ENCODE results near the gene FAM131A. TPM values are rescaled to one million over a fixed set of nuclear protein-coding genes. Genes with fewer than 3 reads are reported as not detected.

FAM131A gene
- total RNA-seq, 1 donor from 2014 or later = 13.9 TPM

DNA sequence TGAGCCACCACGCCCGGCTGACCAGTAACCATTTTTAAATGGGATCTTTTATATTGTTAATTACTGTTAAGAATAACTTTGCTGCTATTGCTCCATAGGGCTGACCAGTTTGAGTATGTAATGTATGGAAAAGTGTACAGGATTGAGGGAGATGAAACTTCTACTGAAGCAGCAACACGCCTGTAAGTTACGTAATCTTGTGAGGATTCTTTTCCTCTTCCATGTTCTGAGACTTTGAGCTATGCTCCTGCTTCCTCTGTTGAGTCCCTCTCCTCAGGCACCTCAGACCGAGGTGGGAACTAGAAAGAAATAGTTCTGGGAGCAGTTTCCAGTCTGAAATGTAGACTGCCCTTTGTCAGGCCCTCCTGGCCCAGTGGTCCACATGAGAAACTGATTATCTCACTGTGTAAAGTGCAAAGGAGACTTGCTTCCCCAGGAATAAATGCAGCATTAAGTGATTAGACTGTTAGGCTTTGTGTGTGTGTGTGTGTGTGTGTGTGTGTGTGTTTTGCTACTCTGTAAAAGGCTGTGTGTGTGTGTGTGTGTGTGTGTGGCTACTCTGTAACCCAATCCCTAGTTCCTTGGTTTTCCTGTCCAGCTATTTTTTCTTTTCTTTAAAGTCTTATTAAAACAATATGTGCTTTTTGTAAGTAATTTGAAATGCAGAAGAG is 29.4 kb downstream of the FAM131A start:
- H3K27me3 Mint-ChIP-seq (ENCODE audit: low read depth) = no peaks in the 10 kb centered on the region
- DNase-seq (ENCODE audit: low spot score) = no peak
- H3K9me3 Mint-ChIP-seq = no peaks in the 10 kb centered on the region
- intact Hi-C loops (cut with micrococcal nuclease) = no loop called here
- H3K4me1 Mint-ChIP-seq (ENCODE audit: low read depth) = peaks cover 23% of the 10 kb centered on the region
- H3K27ac Mint-ChIP-seq = no peak overlapping the region
- peaks cover 64% of the 10 kb centered on the region for H3K36me3 Mint-ChIP-seq (ENCODE audit: low read depth)
- no peak overlapping the region for H3K4me3 Mint-ChIP-seq (ENCODE audit: low read depth)

DNA sequence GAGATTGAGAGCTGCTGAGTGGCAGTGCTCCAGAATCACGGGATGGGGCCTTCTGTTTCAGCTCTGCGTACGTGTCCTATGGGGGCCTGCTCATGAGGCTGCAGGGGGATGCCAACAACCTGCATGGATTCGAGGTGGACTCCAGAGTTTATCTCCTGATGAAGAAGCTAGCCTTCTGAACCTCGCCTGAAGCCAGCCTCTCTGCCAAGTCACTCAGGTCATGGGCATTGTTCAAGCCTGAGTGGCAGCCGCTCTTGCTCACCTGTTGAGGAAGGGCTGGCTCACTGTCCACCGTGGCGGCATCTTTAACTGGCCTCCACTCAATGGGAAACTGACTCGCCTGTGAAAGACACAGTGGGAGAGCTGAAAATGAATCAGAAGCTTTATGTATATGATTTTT is 30.7 kb downstream of the FAM131A start:
- peaks cover 64% of the 10 kb centered on the region for H3K36me3 Mint-ChIP-seq (ENCODE audit: low read depth)
- intact Hi-C loops (cut with micrococcal nuclease) = no loop called here
- no peaks in the 10 kb centered on the region for H3K27me3 Mint-ChIP-seq (ENCODE audit: low read depth)
- peaks cover 24% of the 10 kb centered on the region for H3K4me1 Mint-ChIP-seq (ENCODE audit: low read depth)
- H3K4me3 Mint-ChIP-seq (ENCODE audit: low read depth) = no peak overlapping the region
- no peak for DNase-seq (ENCODE audit: low spot score)
- H3K27ac Mint-ChIP-seq = no peak overlapping the region
- H3K9me3 Mint-ChIP-seq = no peaks in the 10 kb centered on the region

DNA sequence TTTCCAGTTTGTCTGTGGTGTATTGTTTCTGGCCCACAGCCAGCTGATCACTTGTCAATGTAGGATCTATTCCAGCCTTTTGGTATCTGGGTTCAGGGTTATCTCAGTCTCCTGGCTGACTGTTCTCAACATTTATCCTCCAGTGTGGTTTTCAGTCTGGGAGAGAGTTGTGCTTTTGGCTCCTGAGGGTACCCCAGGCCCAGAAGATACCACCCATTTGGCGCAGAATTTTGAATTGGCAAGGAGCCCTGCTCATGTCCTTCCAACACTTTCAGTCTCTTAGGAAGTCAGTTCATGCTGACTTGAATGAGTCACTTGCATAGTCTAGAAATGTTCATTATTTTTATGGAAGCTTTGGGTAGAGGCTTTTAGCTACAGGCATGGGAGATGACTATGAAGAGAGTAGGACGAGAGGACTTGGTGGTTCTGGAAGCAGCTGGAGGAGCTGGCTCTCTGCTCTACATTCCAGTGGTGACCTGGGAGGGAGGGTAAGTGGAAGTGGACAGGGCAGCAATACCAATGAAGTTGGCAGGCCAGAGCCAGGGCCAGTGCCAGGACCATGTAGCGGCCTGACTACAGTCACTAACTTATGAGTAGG is 31.3 kb downstream of the FAM131A start:
- peaks cover 59% of the 10 kb centered on the region for H3K36me3 Mint-ChIP-seq (ENCODE audit: low read depth)
- intact Hi-C loops (cut with micrococcal nuclease) = no loop called here
- H3K27me3 Mint-ChIP-seq (ENCODE audit: low read depth) = peaks cover 1% of the 10 kb centered on the region
- H3K4me1 Mint-ChIP-seq (ENCODE audit: low read depth) = peaks cover 24% of the 10 kb centered on the region
- H3K27ac Mint-ChIP-seq = no peak overlapping the region
- no peak overlapping the region for H3K4me3 Mint-ChIP-seq (ENCODE audit: low read depth)
- DNase-seq (ENCODE audit: low spot score) = no peak
- H3K9me3 Mint-ChIP-seq = no peaks in the 10 kb centered on the region

DNA sequence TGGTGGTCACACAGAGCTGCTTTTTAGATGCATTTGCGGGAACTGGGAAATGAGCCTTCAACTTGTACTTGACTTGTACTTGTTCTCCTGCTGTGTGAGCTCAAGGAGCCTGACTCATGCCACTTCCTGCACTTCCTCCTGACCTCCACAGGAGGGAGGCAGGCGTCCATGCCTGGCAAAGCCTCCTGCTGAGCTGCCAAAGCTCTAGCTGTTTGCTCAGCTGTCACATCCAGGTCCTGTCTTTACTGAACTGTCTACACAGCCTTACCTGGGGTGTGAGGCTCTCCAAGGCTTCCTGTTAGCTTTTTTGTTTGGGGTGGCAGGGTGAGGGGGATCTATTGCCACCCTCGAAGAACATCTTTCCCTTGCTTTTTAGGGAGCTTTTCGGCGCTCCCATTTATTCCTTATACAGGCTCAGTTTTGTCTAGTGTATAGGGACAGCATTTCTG is 34.2 kb downstream of the FAM131A start:
- intact Hi-C loops (cut with micrococcal nuclease) = loop anchor here (1.0 to 5.0 kb wide), 3 partner anchors 96 to 173 kb away; no protein-coding TSS in a partner anchor
- DNase-seq (ENCODE audit: low spot score) = peak; percentile 52
- Mint-ChIP-seq H3K4me1 (ENCODE audit: low read depth) (peaks cover 12% of the 10 kb centered on the region), H3K27me3 (ENCODE audit: low read depth) (peaks cover 19% of the 10 kb centered on the region), H3K9me3 (no peaks in the 10 kb centered on the region), H3K27ac (no peak overlapping the region), H3K36me3 (ENCODE audit: low read depth) (peaks cover 38% of the 10 kb centered on the region), H3K4me3 (ENCODE audit: low read depth) (no peak overlapping the region)

DNA sequence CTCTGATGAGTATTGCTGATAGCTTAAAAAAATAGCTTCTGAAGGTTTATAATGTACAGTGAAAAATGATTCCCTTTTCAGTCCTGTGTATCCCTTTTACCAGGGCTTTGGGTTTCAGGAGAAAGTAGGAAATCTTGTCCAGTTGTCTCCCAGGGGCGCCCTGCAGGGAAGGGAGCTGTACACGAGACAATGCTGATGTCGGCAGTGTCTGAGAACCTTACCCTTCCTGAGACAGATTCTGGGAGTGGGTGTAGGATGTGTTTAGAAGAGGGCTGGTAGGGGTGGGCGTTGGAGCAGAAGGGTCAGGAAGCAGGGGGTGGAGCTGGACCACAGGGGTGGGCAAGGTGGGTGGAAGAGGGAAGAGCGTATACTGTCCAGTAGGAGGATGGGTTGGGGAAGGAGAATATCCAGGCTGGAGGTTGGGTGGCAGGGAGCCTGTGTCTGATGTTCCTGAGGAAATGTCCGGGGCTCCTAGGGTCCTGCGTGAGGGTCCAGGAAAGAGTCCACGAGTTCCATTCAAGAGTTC is 35.0 kb downstream of the FAM131A start:
- intact Hi-C loops (cut with micrococcal nuclease) = loop anchor here (5.0 kb wide), 1 partner anchor 95 kb away; no protein-coding TSS in a partner anchor
- H3K4me1 Mint-ChIP-seq (ENCODE audit: low read depth) = peaks cover 9% of the 10 kb centered on the region
- H3K4me3 Mint-ChIP-seq (ENCODE audit: low read depth) = no peak overlapping the region
- no peak overlapping the region for H3K27ac Mint-ChIP-seq
- H3K9me3 Mint-ChIP-seq = no peaks in the 10 kb centered on the region
- DNase-seq (ENCODE audit: low spot score) = no peak
- peaks cover 31% of the 10 kb centered on the region for H3K36me3 Mint-ChIP-seq (ENCODE audit: low read depth)
- peaks cover 25% of the 10 kb centered on the region for H3K27me3 Mint-ChIP-seq (ENCODE audit: low read depth)

DNA sequence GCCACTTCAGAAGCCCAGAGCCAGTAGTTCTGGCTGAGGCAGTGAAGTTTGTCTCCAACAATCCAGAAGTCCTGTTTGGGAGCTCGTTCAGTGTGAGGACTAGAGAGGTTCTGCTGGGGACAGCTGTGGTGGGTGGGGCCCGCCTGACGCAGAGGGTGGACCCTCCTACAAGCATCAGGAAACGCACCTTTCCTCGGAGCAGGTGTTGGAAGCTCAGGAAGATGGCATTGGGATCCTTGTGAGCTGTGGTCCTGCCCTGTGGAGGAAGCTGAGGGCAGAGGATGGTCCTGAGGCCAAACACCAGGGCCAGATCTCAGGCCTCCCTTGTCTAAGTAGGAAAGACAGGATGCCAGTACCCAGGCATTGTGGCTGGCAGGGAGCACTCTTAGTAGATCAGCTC is 35.5 kb downstream of the FAM131A start:
- Mint-ChIP-seq H3K36me3 (ENCODE audit: low read depth) (peaks cover 26% of the 10 kb centered on the region), H3K27ac (no peak overlapping the region), H3K27me3 (ENCODE audit: low read depth) (peaks cover 31% of the 10 kb centered on the region), H3K4me3 (ENCODE audit: low read depth) (no peak overlapping the region), H3K4me1 (ENCODE audit: low read depth) (peaks cover 6% of the 10 kb centered on the region), H3K9me3 (no peaks in the 10 kb centered on the region)
- intact Hi-C loops (cut with micrococcal nuclease) = loop anchor here (5.0 kb wide), 1 partner anchor 94 kb away; no protein-coding TSS in a partner anchor
- DNase-seq (ENCODE audit: low spot score) = no peak

DNA sequence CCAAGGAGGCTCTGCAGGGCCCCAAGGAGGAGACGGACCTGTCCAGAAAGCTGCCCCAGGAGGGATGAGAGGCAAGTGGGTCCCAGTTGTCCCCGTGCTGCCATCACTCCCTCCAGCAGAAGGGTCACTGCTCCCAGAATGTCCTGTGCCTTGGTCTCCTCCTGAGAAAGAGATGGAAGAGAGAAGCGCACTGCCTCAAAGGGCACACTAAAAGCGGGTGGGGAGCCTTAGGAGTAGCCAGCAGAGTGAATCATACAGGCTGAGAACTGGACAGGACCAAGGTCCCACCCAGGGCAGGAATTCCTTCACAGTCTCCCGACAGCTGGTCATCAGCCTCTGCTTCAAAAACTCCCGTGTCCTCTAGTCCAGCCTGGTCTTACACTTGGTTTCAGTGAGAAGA is 36.0 kb downstream of the FAM131A start:
- H3K4me1 Mint-ChIP-seq (ENCODE audit: low read depth) = peaks cover 5% of the 10 kb centered on the region
- peaks cover 21% of the 10 kb centered on the region for H3K36me3 Mint-ChIP-seq (ENCODE audit: low read depth)
- H3K27ac Mint-ChIP-seq = no peak overlapping the region
- H3K27me3 Mint-ChIP-seq (ENCODE audit: low read depth) = peaks cover 36% of the 10 kb centered on the region
- DNase-seq (ENCODE audit: low spot score) = no peak
- intact Hi-C loops (cut with micrococcal nuclease) = loop anchor here (5.0 kb wide), 1 partner anchor 94 kb away; no protein-coding TSS in a partner anchor
- H3K9me3 Mint-ChIP-seq = no peaks in the 10 kb centered on the region
- H3K4me3 Mint-ChIP-seq (ENCODE audit: low read depth) = no peak overlapping the region

DNA sequence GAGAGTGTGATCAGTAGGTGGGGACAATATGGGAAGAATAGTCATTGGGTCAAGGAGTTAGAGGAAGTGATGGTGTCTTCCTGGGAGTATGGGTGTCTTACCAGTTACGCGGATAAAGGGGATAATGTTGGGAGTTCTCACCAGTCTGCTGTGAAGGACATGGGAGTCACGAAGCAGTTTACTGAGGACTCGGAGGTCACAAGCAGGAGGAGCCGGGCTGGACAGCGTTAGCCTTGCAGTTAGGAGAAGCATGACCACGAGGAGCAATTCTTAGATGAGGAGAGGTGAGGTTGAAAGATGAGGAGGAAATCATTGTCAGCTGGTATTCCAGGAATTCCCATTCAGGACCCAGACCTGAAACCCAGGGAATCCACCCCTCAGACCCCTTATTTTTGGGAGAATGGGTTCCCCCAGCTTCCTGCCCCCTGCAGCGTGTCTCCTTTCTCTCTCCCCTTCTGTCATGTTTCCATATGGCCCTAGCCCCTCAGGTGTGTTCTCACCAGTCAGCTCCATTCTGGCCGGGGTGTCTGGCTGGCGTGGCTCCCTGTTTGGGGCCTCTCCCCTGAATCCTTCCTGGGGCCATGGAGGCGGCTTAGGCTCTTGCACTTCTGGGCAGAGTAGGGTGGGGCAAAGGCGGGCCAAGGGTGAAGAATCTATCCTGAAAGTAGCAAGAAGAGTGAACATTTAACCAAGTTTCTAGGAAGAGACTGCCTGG is 38.5 kb downstream of the FAM131A start:
- Mint-ChIP-seq H3K9me3 (no peaks in the 10 kb centered on the region), H3K27me3 (ENCODE audit: low read depth) (peaks cover 49% of the 10 kb centered on the region), H3K36me3 (ENCODE audit: low read depth) (peaks cover 3% of the 10 kb centered on the region), H3K4me3 (ENCODE audit: low read depth) (no peak overlapping the region), H3K27ac (no peak overlapping the region), H3K4me1 (ENCODE audit: low read depth) (peaks cover 9% of the 10 kb centered on the region)
- no peak for DNase-seq (ENCODE audit: low spot score)
- intact Hi-C loops (cut with micrococcal nuclease) = no loop called here

DNA sequence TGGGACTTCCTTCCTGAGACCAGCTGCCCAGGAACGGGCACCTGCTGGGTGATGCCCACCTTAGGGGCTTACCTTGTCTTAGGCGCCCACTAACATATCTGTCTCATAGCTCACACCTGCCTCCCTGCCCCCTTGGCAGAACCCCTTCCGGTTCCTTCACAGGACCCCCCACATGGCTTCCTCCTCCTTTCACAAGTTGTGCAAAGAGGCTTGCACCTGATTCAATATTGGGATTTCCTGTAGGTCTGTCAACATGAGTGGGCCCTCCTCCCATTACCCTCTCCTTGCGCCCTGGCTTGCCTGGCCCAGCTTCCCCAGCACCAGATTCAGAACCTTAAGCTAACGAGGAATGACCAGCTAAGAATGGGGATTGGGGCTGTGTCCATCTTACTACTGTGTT is 40.0 kb downstream of the FAM131A start:
- H3K27me3 Mint-ChIP-seq (ENCODE audit: low read depth) = peaks cover 62% of the 10 kb centered on the region
- no peak overlapping the region for H3K27ac Mint-ChIP-seq
- H3K9me3 Mint-ChIP-seq = no peaks in the 10 kb centered on the region
- intact Hi-C loops (cut with micrococcal nuclease) = no loop called here
- no peak overlapping the region for H3K4me3 Mint-ChIP-seq (ENCODE audit: low read depth)
- peaks cover 6% of the 10 kb centered on the region for H3K4me1 Mint-ChIP-seq (ENCODE audit: low read depth)
- no peak for DNase-seq (ENCODE audit: low spot score)
- H3K36me3 Mint-ChIP-seq (ENCODE audit: low read depth) = no peaks in the 10 kb centered on the region

DNA sequence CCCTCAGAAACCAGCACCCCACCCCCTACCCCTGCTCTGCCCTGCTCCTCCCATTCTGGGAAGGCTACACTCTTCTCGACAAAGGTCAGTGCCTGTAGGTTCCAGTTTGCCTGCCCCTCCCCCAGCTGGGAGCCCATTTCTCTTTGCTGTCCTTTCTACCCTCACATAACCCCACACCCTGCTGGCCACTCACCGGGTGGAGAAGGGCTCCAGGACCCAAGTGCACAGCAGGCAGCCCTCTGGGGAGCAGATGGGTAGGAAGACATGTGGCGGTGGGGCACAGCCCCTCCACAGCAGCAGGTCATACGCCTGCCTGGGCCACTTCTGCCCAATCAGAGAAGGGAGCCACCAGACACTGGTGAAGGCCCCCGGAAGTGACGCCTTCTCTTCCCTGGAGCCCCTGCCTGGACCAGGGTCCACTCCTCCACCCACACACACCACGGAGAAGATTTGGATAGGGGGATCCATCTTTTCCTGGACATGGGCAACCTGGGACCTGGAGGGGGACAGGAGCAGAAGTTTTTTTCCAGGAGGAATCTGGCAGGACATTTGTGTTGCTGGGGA is 40.6 kb downstream of the FAM131A start, which contains the start of gene THPO:
Gene THPO, minus strand, starts transcription at position 326 of the 564 bp plus-strand sequence. CDS start 1,948 bp downstream, outside the sequence.
- intact Hi-C loops (cut with micrococcal nuclease) = no loop called here
- Mint-ChIP-seq H3K36me3 (ENCODE audit: low read depth) (no peaks in the 10 kb centered on the region), H3K4me3 (ENCODE audit: low read depth) (peak within 1 kb of the TSS; percentile 58), H3K4me1 (ENCODE audit: low read depth) (peaks cover 6% of the 10 kb centered on the region), H3K27ac (no peak within 1 kb of the TSS), H3K27me3 (ENCODE audit: low read depth) (peaks cover 67% of the 10 kb centered on the region), H3K9me3 (no peaks in the 10 kb centered on the region)
- no peak for DNase-seq (ENCODE audit: low spot score)

DNA sequence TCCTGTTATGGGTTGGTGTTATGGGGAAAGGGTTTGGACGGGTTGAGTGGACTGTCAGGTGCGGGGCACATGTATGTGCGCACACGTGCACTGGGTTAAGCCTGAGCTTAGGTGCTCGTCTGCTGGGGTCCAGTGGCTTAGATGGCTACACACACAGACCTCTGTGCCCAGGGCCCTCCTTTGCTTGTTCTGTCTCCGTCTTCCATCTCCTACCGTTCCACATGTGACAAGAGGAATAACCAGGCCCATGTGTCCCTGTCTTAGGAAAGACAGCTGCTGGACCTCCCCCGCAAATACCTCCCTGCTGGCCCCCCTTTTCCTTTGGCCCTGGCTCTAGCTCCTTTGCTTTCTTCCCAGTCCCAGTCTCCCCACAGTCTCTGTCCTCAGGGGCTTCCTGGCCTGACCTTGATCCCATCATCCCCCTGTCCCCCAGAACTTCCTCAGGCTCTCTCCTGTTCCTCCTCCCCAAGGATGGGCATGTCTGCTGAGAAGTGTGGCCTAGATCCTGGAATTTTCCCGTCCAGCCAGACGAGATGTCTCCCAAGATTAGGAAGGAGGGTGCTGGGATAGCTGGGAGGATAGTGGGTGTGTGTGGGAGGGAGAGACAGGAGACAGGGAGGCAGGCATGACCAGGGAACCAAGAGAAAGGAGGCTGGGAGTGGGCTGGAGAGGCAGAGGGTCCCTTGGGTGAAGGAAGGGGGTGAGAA is 41.4 kb downstream of the FAM131A start:
- H3K27ac Mint-ChIP-seq = no peak overlapping the region
- no peak for DNase-seq (ENCODE audit: low spot score)
- H3K9me3 Mint-ChIP-seq = no peaks in the 10 kb centered on the region
- H3K4me3 Mint-ChIP-seq (ENCODE audit: low read depth) = peak overlapping the region; percentile 58
- H3K36me3 Mint-ChIP-seq (ENCODE audit: low read depth) = no peaks in the 10 kb centered on the region
- H3K27me3 Mint-ChIP-seq (ENCODE audit: low read depth) = peaks cover 66% of the 10 kb centered on the region
- intact Hi-C loops (cut with micrococcal nuclease) = no loop called here
- H3K4me1 Mint-ChIP-seq (ENCODE audit: low read depth) = peaks cover 6% of the 10 kb centered on the region
